Subcutaneous adipose tissue (tissue), 4 donors: ENCODE data around the gene NELL1. TPM values are rescaled to one million over a fixed set of nuclear protein-coding genes. Genes with fewer than 3 reads are reported as not detected.

Experiments
- CTCF ChIP-seq: fragments of 450-650 bp; IDR thresholded peaks from one replicate; pipeline ENCODE4 v1.5.1; 2016; ENCODE audit warnings: low read depth, mild to moderate bottlenecking, control low read depth, antibody characterized with exemption, moderate library complexity
- total RNA-seq, 4 donors: library from RNA; depleted of rRNA; stranded (reverse); fragments of >200 nt; gene quantifications; one replicate each; pipeline ENCODE4 v1.1.0, GENCODE V29; 2016

NELL1 gene
- total RNA-seq, 4 donors from 2014 or later = not detected

- TF ChIP-seq CTCF = no peak
Measured at GRCh38 chr11:21485426-21485825, 816.0 kb downstream of the NELL1 start.

GRCh38 chr11:21489416-21490115 lies 820.2 kb downstream of the NELL1 start:
- TF ChIP-seq CTCF = no peak

- TF ChIP-seq CTCF = no peak
Measured at GRCh38 chr11:21492931-21493330, 823.5 kb downstream of the NELL1 start.

GRCh38 chr11:21494946-21495345 lies 825.6 kb downstream of the NELL1 start:
- no peak for TF ChIP-seq CTCF

- no peak for TF ChIP-seq CTCF
Measured at GRCh38 chr11:21495879-21496278, 826.5 kb downstream of the NELL1 start.

GRCh38 chr11:21501245-21501644 lies 831.9 kb downstream of the NELL1 start:
- no peak for TF ChIP-seq CTCF

GRCh38 chr11:21505070-21505469 lies 835.7 kb downstream of the NELL1 start:
- no peak for TF ChIP-seq CTCF
